Sigmoid colon (tissue), 4 donors: ENCODE results near the gene BCL2L13.

Experiments used
- CTCF ChIP-seq, 4 experiments: fragments of 450-650 bp in 3 of 4; fragments of 200-600 bp in 1 of 4; IDR thresholded peaks; one replicate each; pipeline ENCODE4 v1.5.1; 2016 to 2019; ENCODE audit warnings: antibody characterized with exemption in 4 of 4, mild to moderate bottlenecking in 3 of 4, moderate library complexity in 2 of 4
- EP300 ChIP-seq, 4 donors: sonication (generic); formaldehyde crosslinking; IDR thresholded peaks; one replicate each; pipeline ENCODE4 v1.6.1; 2017; ENCODE audit warnings: antibody characterized with exemption in 4 of 4
- POLR2A ChIP-seq, 2 donors: fragments of 450-650 bp; IDR thresholded peaks; one replicate each; pipeline ENCODE4 v1.6.1; 2016; ENCODE audit warnings: antibody characterized with exemption in 2 of 2, mild to moderate bottlenecking in 2 of 2, moderate library complexity in 2 of 2

- TF ChIP-seq CTCF (IDR thresholded peaks at IDR 0.05) (no peak), POLR2A (IDR thresholded peaks at IDR 0.05) (no peak), EP300 (IDR thresholded peaks at IDR 0.05) (no peak)
Measured at GRCh38 chr22:17744430-17744829, 105.9 kb downstream of the BCL2L13 start.
